Esophagus muscularis mucosa (tissue), 4 donors: ENCODE results near the gene BGN. TPM values are rescaled to one million over a fixed set of nuclear protein-coding genes. Genes with fewer than 3 reads are reported as not detected.

Experiments used
- DNase-seq: peaks from one replicate; pipeline ENCODE4 v3.0.0-alpha.2; 2017; ENCODE audit errors: extremely low spot score
- H3K27ac ChIP-seq, 4 donors: fragments of 200-600 bp; sonication (generic); replicated peaks in 1 of 4; 1 replicate in 3 of 4; 2 replicates in 1 of 4; pipeline ENCODE4 v1.5.1; 2016 to 2019; ENCODE audit warnings: mild to moderate bottlenecking in 1 of 4
- H3K27me3 ChIP-seq, 4 donors: fragments of 200-600 bp; sonication (generic); one replicate each; pipeline versions ENCODE4 v1.5.1 to v1.6.0; 2016 to 2019
- H3K36me3 ChIP-seq, 4 donors: fragments of 200-600 bp; sonication (generic); one replicate each; pipeline ENCODE4 v1.5.1; 2016 to 2019
- H3K4me1 ChIP-seq, 4 donors: fragments of 200-600 bp; sonication (generic); one replicate each; pipeline ENCODE4 v1.5.1; 2016 to 2019
- H3K4me3 ChIP-seq, 4 donors: fragments of 200-600 bp; sonication (generic); 1 replicate in 2 of 4; 2 replicates in 2 of 4; pipeline ENCODE4 v1.5.1; 2016 to 2019; ENCODE audit warnings: mild to moderate bottlenecking in 4 of 4, moderate library complexity in 1 of 4
- H3K9me3 ChIP-seq, 4 donors: fragments of 200-600 bp; sonication (generic); 1 replicate in 3 of 4; 2 replicates in 1 of 4; pipeline ENCODE4 v1.5.1; 2016 to 2019
- EP300 ChIP-seq: sonication (generic); formaldehyde crosslinking; IDR thresholded peaks from one replicate; pipeline ENCODE4 v1.6.1; 2017; ENCODE audit warnings: antibody characterized with exemption
- POLR2A ChIP-seq: fragments of 450-650 bp; IDR thresholded peaks from one replicate; pipeline ENCODE4 v1.6.1; 2017; ENCODE audit warnings: antibody characterized with exemption, moderate library complexity, mild to moderate bottlenecking, low read depth
- POLR2AphosphoS5 ChIP-seq, 2 donors: sonication (generic); formaldehyde crosslinking; IDR thresholded peaks; one replicate each; pipeline ENCODE4 v1.6.1; 2017; ENCODE audit warnings: antibody characterized with exemption in 2 of 2
- WGBS: methylation state at CpG from one replicate; pipeline ENCODE4 v1.1.5; 2018; 5-methylcytosine and 5-hydroxymethylcytosine counted together
- intact Hi-C: fragments of 100-400 bp; cut with DNase I; formaldehyde crosslinking; loops from one replicate; pipeline ENCODE4 v1.15.1; 2023
- total RNA-seq, 4 donors: library from RNA; depleted of rRNA; stranded (reverse); fragments of >200 nt; gene quantifications; one replicate each; pipeline versions ENCODE4 v1.1.0 to v1.2.1, GENCODE V29; 2016
- TF ChIP-seq, protein P1 (sequence below), 3 experiments: fragments of 200-600 bp in 2 of 3; fragments of 450-650 bp in 1 of 3; sonication (generic) in 2 of 3; IDR thresholded peaks; one replicate each; pipeline ENCODE4 v1.5.1; 2017 to 2019; ENCODE audit warnings: antibody characterized with exemption in 3 of 3, mild to moderate bottlenecking in 2 of 3, moderate library complexity in 1 of 3

Gene BGN
- total RNA-seq, 4 donors from 2014 or later: 16.6 to 77.8 (median 21.5) TPM

DNA sequence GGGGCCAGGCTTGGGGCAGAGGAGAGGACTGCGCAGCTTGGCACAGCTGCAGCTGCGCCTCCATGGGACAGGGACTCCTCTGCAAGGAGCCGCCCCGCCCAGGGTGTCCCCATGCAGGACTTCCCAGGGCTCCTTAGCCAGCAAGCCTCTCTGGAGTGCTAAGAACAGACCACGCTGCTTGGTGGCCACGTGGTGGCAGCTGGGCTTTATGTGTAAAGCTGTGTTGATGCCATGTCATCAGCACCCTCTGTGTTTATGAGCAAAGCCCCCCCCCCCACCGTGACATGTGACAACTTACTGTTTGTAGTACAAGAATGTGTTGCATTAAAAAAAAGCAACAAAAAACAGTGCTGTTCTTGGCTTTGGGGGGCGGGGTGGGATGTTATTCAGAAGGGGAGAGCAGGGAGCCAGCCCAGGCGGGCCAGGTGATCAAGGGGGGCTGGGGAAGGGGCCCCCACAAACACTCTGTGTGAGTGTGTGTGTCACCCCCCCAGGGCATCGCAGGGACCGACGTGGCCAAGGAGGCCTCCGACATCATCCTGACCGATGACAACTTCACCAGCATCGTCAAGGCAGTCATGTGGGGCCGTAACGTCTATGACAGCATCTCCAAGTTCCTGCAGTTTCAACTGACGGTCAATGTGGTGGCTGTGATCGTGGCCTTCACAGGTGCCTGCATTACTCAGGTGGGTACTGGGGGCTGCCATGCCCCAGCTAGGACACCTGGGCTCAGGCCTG is 63.0 kb downstream of the BGN start:
- peaks cover 0 to 9% (median 2%) of the 10 kb centered on the region in 4 donors for H3K4me1 ChIP-seq
- WGBS: 75% methylated on average over 5 of the region's 19 CpGs
- no peak overlapping the region for H3K27ac ChIP-seq
- H3K27me3 ChIP-seq: no peaks in the 10 kb centered on the region
- no peak for TF ChIP-seq POLR2A
- TF ChIP-seq, protein P1, sequence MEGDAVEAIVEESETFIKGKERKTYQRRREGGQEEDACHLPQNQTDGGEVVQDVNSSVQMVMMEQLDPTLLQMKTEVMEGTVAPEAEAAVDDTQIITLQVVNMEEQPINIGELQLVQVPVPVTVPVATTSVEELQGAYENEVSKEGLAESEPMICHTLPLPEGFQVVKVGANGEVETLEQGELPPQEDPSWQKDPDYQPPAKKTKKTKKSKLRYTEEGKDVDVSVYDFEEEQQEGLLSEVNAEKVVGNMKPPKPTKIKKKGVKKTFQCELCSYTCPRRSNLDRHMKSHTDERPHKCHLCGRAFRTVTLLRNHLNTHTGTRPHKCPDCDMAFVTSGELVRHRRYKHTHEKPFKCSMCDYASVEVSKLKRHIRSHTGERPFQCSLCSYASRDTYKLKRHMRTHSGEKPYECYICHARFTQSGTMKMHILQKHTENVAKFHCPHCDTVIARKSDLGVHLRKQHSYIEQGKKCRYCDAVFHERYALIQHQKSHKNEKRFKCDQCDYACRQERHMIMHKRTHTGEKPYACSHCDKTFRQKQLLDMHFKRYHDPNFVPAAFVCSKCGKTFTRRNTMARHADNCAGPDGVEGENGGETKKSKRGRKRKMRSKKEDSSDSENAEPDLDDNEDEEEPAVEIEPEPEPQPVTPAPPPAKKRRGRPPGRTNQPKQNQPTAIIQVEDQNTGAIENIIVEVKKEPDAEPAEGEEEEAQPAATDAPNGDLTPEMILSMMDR (IDR thresholded peaks at IDR 0.05): no peak
- no peak for TF ChIP-seq POLR2AphosphoS5 (IDR thresholded peaks at IDR 0.05)
- no peak for TF ChIP-seq EP300
- H3K36me3 ChIP-seq: no peaks in the 10 kb centered on the region
- no peak overlapping the region for H3K4me3 ChIP-seq
- no peak for DNase-seq
- no peaks in the 10 kb centered on the region for H3K9me3 ChIP-seq
- intact Hi-C loops: loop anchor here (5.0 kb wide), 1 partner anchor 105 kb away; no protein-coding TSS in a partner anchor

Other genes starting within 250 kb of the BGN start
- not detected for gene PNMA6F, start 173.2 kb upstream of the BGN start, total RNA-seq
- 10 to 100 TPM; 12.5 to 18.4 (median 17.4) TPM for gene ZNF275, start 160.8 kb upstream of the BGN start, total RNA-seq
- not detected for gene PNMA6E, start 93.6 kb upstream of the BGN start, total RNA-seq
- gene ZFP92, start 83.5 kb upstream of the BGN start, total RNA-seq: 1 to 10 TPM; 1.2 to 3.2 (median 2.5) TPM
- 1 to 10 TPM in 2 of 4 donors, under 1 TPM in 1, not detected in 1; 0.78 to 2.3 (median 1.2) TPM for gene TREX2, start 48.9 kb upstream of the BGN start, total RNA-seq
- 10 to 100 TPM; 23.4 to 25.8 (median 24.2) TPM for gene HAUS7, start 24.4 kb upstream of the BGN start, total RNA-seq
- gene ATP2B3, start 22.7 kb downstream of the BGN start, total RNA-seq: under 1 TPM; under 0.01 to 0.33 (median 0.21) TPM
- gene CCNQ, start 104.2 kb downstream of the BGN start, total RNA-seq: 10 to 100 TPM; 38.6 to 58.3 (median 49.8) TPM
- not detected for gene DUSP9, start 152.2 kb downstream of the BGN start, total RNA-seq
- 10 to 100 TPM; 20.5 to 67.8 (median 26.0) TPM for gene PNCK, start 178.8 kb downstream of the BGN start, total RNA-seq
- 10 to 100 TPM; 41.7 to 62.3 (median 45.6) TPM for gene SLC6A8, start 192.9 kb downstream of the BGN start, total RNA-seq
- 100 to 1,000 TPM in 2 of 4 donors, 10 to 100 TPM in 2; 76.4 to 129 (median 101) TPM for gene BCAP31, start 229.4 kb downstream of the BGN start, total RNA-seq
- 10 to 100 TPM; 18.4 to 36.2 (median 25.1) TPM for gene ABCD1, start 229.9 kb downstream of the BGN start, total RNA-seq